Measurements from ENCODE around the gene FAM241B. TPM values are rescaled to one million over a fixed set of nuclear protein-coding genes. Genes with fewer than 3 reads are reported as not detected.

Gene FAM241B
- 0.16 TPM in 1 of 2 replicates, not detected in the other for total RNA-seq (2014; rRNA removed; shearing (Covaris generic))

- Histone ChIP-seq H3K4me3 (peak within 1 kb of the TSS; percentile 34), H3K9me3 (replicated peaks) (0 out of 2 replicates have a peak, but pooled peaks cover 4% of the 10 kb centered on the region), H3K36me3 (no peaks in the 10 kb centered on the region), H3K4me1 (replicated peaks) (peaks cover 6% of the 10 kb centered on the region), H3K27me3 (replicated peaks) (peaks cover 19% of the 10 kb centered on the region), H3K27ac (no peak within 1 kb of the TSS)
- peak in 1 of 2 experiments; percentile 49 for DNase-seq (ENCODE audit: low read depth in 1 of 2, low spot score in 2 of 2)
These were observed at the start of gene FAM241B for GRCh38 chr10:69629897-69630650. TSS of gene FAM241B (plus strand) at chr10:69630247. CDS start at chr10:69631744, 1,497 bp downstream.

GRCh38 chr10:69580435-69580834 lies 49.6 kb upstream of the FAM241B start:
- H3K4me3 ChIP-seq = no peak overlapping the region
- peaks cover 56% of the 10 kb centered on the region for H3K27me3 ChIP-seq (replicated peaks)
- H3K36me3 ChIP-seq = no peaks in the 10 kb centered on the region
- no peak overlapping the region for H3K27ac ChIP-seq
- no peaks in the 10 kb centered on the region for H3K9me3 ChIP-seq (replicated peaks)
- no peak for DNase-seq (ENCODE audit: low read depth in 1 of 2, low spot score in 2 of 2)
- H3K4me1 ChIP-seq (replicated peaks) = no peaks in the 10 kb centered on the region

- H3K36me3 ChIP-seq = no peaks in the 10 kb centered on the region
- no peaks in the 10 kb centered on the region for H3K9me3 ChIP-seq (replicated peaks)
- H3K4me1 ChIP-seq (replicated peaks) = no peaks in the 10 kb centered on the region
- peaks cover 49% of the 10 kb centered on the region for H3K27me3 ChIP-seq (replicated peaks)
- no peak overlapping the region for H3K27ac ChIP-seq
- no peak for DNase-seq (ENCODE audit: low read depth in 1 of 2, low spot score in 2 of 2)
- H3K4me3 ChIP-seq = no peak overlapping the region
These were observed 46.9 kb upstream of the FAM241B start for GRCh38 chr10:69583106-69583505.

GRCh38 chr10:69584624-69585023 lies 45.4 kb upstream of the FAM241B start:
- Histone ChIP-seq H3K4me3 (no peak overlapping the region), H3K27me3 (replicated peaks) (peaks cover 35% of the 10 kb centered on the region), H3K27ac (no peak overlapping the region), H3K4me1 (replicated peaks) (no peaks in the 10 kb centered on the region), H3K36me3 (no peaks in the 10 kb centered on the region), H3K9me3 (replicated peaks) (no peaks in the 10 kb centered on the region)
- no peak for DNase-seq (ENCODE audit: low read depth in 1 of 2, low spot score in 2 of 2)

GRCh38 chr10:69588358-69588757 lies 41.7 kb upstream of the FAM241B start:
- no peak for DNase-seq (ENCODE audit: low read depth in 1 of 2, low spot score in 2 of 2)

GRCh38 chr10:69600761-69601330 lies 29.2 kb upstream of the FAM241B start:
- H3K27me3 ChIP-seq (replicated peaks) = peaks cover 33% of the 10 kb centered on the region
- H3K36me3 ChIP-seq = no peaks in the 10 kb centered on the region
- no peak overlapping the region for H3K27ac ChIP-seq
- no peak overlapping the region for H3K4me3 ChIP-seq
- no peaks in the 10 kb centered on the region for H3K4me1 ChIP-seq (replicated peaks)
- DNase-seq (ENCODE audit: low read depth in 1 of 2, low spot score in 2 of 2) = no peak
- H3K9me3 ChIP-seq (replicated peaks) = 0 out of 2 replicates have a peak, but pooled peaks cover 3% of the 10 kb centered on the region

More at GRCh38 chr10:69588358-69588757, 41.7 kb upstream of the FAM241B start:
- no peaks in the 10 kb centered on the region for H3K4me1 ChIP-seq (replicated peaks)
- no peaks in the 10 kb centered on the region for H3K36me3 ChIP-seq
- H3K27me3 ChIP-seq (replicated peaks) = peaks cover 23% of the 10 kb centered on the region
- no peak overlapping the region for H3K27ac ChIP-seq
- H3K4me3 ChIP-seq = no peak overlapping the region
- no peaks in the 10 kb centered on the region for H3K9me3 ChIP-seq (replicated peaks)

GRCh38 chr10:69609077-69609476 lies 21.0 kb upstream of the FAM241B start:
- Histone ChIP-seq H3K4me1 (replicated peaks) (no peaks in the 10 kb centered on the region), H3K27me3 (replicated peaks) (peaks cover 5% of the 10 kb centered on the region; the same call in 1 of the 2 replicates), H3K36me3 (no peaks in the 10 kb centered on the region), H3K27ac (no peak overlapping the region), H3K4me3 (no peak overlapping the region), H3K9me3 (replicated peaks) (no peaks in the 10 kb centered on the region)
- DNase-seq (ENCODE audit: low read depth in 1 of 2, low spot score in 2 of 2) = no peak

- no peaks in the 10 kb centered on the region for H3K36me3 ChIP-seq
- H3K4me1 ChIP-seq (replicated peaks) = no peaks in the 10 kb centered on the region
- H3K27me3 ChIP-seq (replicated peaks) = peaks cover 4% of the 10 kb centered on the region
- H3K27ac ChIP-seq = no peak overlapping the region
- no peak for DNase-seq (ENCODE audit: low read depth in 1 of 2, low spot score in 2 of 2)
- no peaks in the 10 kb centered on the region for H3K9me3 ChIP-seq (replicated peaks)
- H3K4me3 ChIP-seq = no peak overlapping the region
These were observed 17.3 kb upstream of the FAM241B start for GRCh38 chr10:69612760-69613159.

GRCh38 chr10:69614130-69614529 lies 15.9 kb upstream of the FAM241B start:
- Histone ChIP-seq H3K27ac (no peak overlapping the region), H3K36me3 (no peaks in the 10 kb centered on the region), H3K27me3 (replicated peaks) (peaks cover 10% of the 10 kb centered on the region)

GRCh38 chr10:69616358-69616757 lies 13.7 kb upstream of the FAM241B start:
- Histone ChIP-seq H3K36me3 (no peaks in the 10 kb centered on the region), H3K27ac (no peak overlapping the region), H3K4me3 (no peak overlapping the region), H3K27me3 (replicated peaks) (peaks cover 16% of the 10 kb centered on the region), H3K4me1 (replicated peaks) (no peaks in the 10 kb centered on the region), H3K9me3 (replicated peaks) (no peaks in the 10 kb centered on the region)
- DNase-seq (ENCODE audit: low read depth in 1 of 2, low spot score in 2 of 2) = no peak

More at GRCh38 chr10:69614130-69614529, 15.9 kb upstream of the FAM241B start:
- Histone ChIP-seq H3K4me3 (no peak overlapping the region), H3K4me1 (replicated peaks) (no peaks in the 10 kb centered on the region), H3K9me3 (replicated peaks) (no peaks in the 10 kb centered on the region)
- no peak for DNase-seq (ENCODE audit: low read depth in 1 of 2, low spot score in 2 of 2)

GRCh38 chr10:69618746-69619145 lies 11.3 kb upstream of the FAM241B start:
- Histone ChIP-seq H3K27me3 (replicated peaks) (peaks cover 16% of the 10 kb centered on the region), H3K9me3 (replicated peaks) (0 out of 2 replicates have a peak, but pooled peaks cover 3% of the 10 kb centered on the region), H3K4me1 (replicated peaks) (no peaks in the 10 kb centered on the region), H3K4me3 (no peak overlapping the region), H3K36me3 (no peaks in the 10 kb centered on the region), H3K27ac (no peak overlapping the region)
- no peak for DNase-seq (ENCODE audit: low read depth in 1 of 2, low spot score in 2 of 2)

GRCh38 chr10:69619626-69620025 lies 10.4 kb upstream of the FAM241B start:
- H3K4me3 ChIP-seq = no peak overlapping the region
- H3K36me3 ChIP-seq = no peaks in the 10 kb centered on the region
- H3K27ac ChIP-seq = no peak overlapping the region
- no peaks in the 10 kb centered on the region for H3K4me1 ChIP-seq (replicated peaks)
- 0 out of 2 replicates have a peak, but pooled peaks cover 3% of the 10 kb centered on the region for H3K9me3 ChIP-seq (replicated peaks)
- H3K27me3 ChIP-seq (replicated peaks) = peaks cover 16% of the 10 kb centered on the region
- DNase-seq (ENCODE audit: low read depth in 1 of 2, low spot score in 2 of 2) = no peak

- Histone ChIP-seq H3K27me3 (replicated peaks) (peaks cover 16% of the 10 kb centered on the region), H3K36me3 (no peaks in the 10 kb centered on the region), H3K4me3 (no peak overlapping the region), H3K9me3 (replicated peaks) (0 out of 2 replicates have a peak, but pooled peaks cover 3% of the 10 kb centered on the region), H3K4me1 (replicated peaks) (no peaks in the 10 kb centered on the region), H3K27ac (no peak overlapping the region)
- no peak for DNase-seq (ENCODE audit: low read depth in 1 of 2, low spot score in 2 of 2)
These were observed 9.4 kb upstream of the FAM241B start for GRCh38 chr10:69620625-69621024.

GRCh38 chr10:69624245-69624786 lies 5.7 kb upstream of the FAM241B start:
- Histone ChIP-seq H3K27me3 (replicated peaks) (peaks cover 5% of the 10 kb centered on the region; the same call in 1 of the 2 replicates), H3K9me3 (replicated peaks) (0 out of 2 replicates have a peak, but pooled peaks cover 3% of the 10 kb centered on the region), H3K27ac (no peak overlapping the region)

More at GRCh38 chr10:69624245-69624786, 5.7 kb upstream of the FAM241B start:
- no peak overlapping the region for H3K4me3 ChIP-seq
- no peaks in the 10 kb centered on the region for H3K4me1 ChIP-seq (replicated peaks)
- no peak for DNase-seq (ENCODE audit: low read depth in 1 of 2, low spot score in 2 of 2)
- H3K36me3 ChIP-seq = no peaks in the 10 kb centered on the region
